HCT116 (cell line): ENCODE results near the gene KLHL34. TPM values are rescaled to one million over a fixed set of nuclear protein-coding genes. Genes with fewer than 3 reads are reported as not detected.

Experiments used
- ATAC-seq: fragments of 200-7000 bp; cut with Tn5 transposase; 2 replicates; pipeline ENCODE4 v1.9.1; 2020; ENCODE audit warnings: mild to moderate bottlenecking, moderate library complexity
- BruUV-seq: library from RNA; stranded (reverse); fragments of 400-500 nt; replicated peaks from 2 replicates; lab custom pipeline; 2021; lab: Mats Ljungman, UMichigan
- CTCF ChIA-PET: fragments of 300-600 bp; sonication (Branson Sonifier 250); formaldehyde crosslinking; loops from one replicate; lab custom pipeline; 2021; ENCODE audit warnings: antibody characterized with exemption; lab: Charles Lee
- POLR2A ChIA-PET: fragments of 300-600, 350-600 bp; sonication (Branson Sonifier 250); formaldehyde crosslinking; loops from one replicate; lab custom pipeline; 2021; ENCODE audit warnings: antibody characterized with exemption; lab: Charles Lee
- RAD21 ChIA-PET, 2 experiments: fragments of 300-600 bp; sonication (Branson Sonifier 250); formaldehyde crosslinking; loops; one replicate each; lab custom pipeline; 2023; ENCODE audit warnings: low total read pairs in 2 of 2; ENCODE audit not compliant: uncharacterized antibody in 2 of 2, unreplicated experiment in 2 of 2, low non-redundant PET in 1 of 2; lab: Charles Lee
- DNase-seq: peaks from one replicate; pipeline ENCODE4 v3.0.0-alpha.2; 2010; ENCODE audit warnings: low read depth, low spot score
- H2AFZ ChIP-seq: fragments of 200-600 bp; shearing (Covaris generic), sonication (generic); 2 replicates; pipeline ENCODE4 v1.6.1; 2017; ENCODE audit warnings: low read depth, mixed run types, mixed read lengths, antibody characterized with exemption, low read length; ENCODE audit not compliant: poor library complexity, severe bottlenecking
- H3K27ac ChIP-seq: 2 replicates; pipeline ENCODE4 v1.5.1; 2012; ENCODE audit warnings: low read depth, low read length
- H3K27me3 ChIP-seq: fragments of 200-600 bp; sonication (generic); 2 replicates; pipeline ENCODE4 v1.6.1; 2016; ENCODE audit warnings: mixed run types, low read length, mixed read lengths; ENCODE audit not compliant: insufficient read depth
- H3K36me3 ChIP-seq, 2 experiments: fragments of 200-500 bp in 1 of 2; fragments of 200-600 bp in 1 of 2; sonication (Bioruptor generic) in 1 of 2; sonication (generic) in 1 of 2; 2 replicates each; pipeline versions ENCODE4 v1.5.1 to v1.6.1; 2014 to 2016; ENCODE audit warnings: low read length in 2 of 2, inconsistent platforms in 1 of 2, mixed read lengths in 1 of 2, mixed run types in 1 of 2; ENCODE audit not compliant: insufficient read depth in 2 of 2, control insufficient read depth in 1 of 2
- H3K4me1 ChIP-seq, 2 experiments: fragments of 200-600 bp in 1 of 2; sonication (generic) in 1 of 2; 2 replicates each; pipeline versions ENCODE4 v1.5.1 to v1.6.1; 2012 to 2017; ENCODE audit warnings: low read length in 2 of 2, inconsistent platforms in 1 of 2, mild to moderate bottlenecking in 1 of 2, mixed read lengths in 1 of 2, mixed run types in 1 of 2, moderate library complexity in 1 of 2; ENCODE audit not compliant: insufficient read depth in 2 of 2, control insufficient read depth in 1 of 2
- H3K4me2 ChIP-seq: fragments of 200-600 bp; sonication (generic); 2 replicates; pipeline ENCODE4 v1.6.1; 2017; ENCODE audit warnings: mixed run types, low read length, mixed read lengths
- H3K4me3 ChIP-seq, 2 experiments: fragments of 200-600 bp in 1 of 2; sonication (generic) in 1 of 2; replicated peaks in 1 of 2; 2 replicates each; pipeline ENCODE4 v1.5.1; 2011 to 2016; ENCODE audit warnings: low read length in 2 of 2, control low read depth in 1 of 2, low read depth in 1 of 2, mild to moderate bottlenecking in 1 of 2, mixed read lengths in 1 of 2, mixed run types in 1 of 2
- H3K79me2 ChIP-seq: fragments of 200-600 bp; sonication (generic); 2 replicates; pipeline ENCODE4 v1.6.1; 2017; ENCODE audit warnings: mild to moderate bottlenecking, mixed run types, low read length, moderate library complexity, mixed read lengths; ENCODE audit not compliant: insufficient read depth
- H3K9ac ChIP-seq: fragments of 200-600 bp; sonication (generic); 2 replicates; pipeline ENCODE4 v1.6.1; 2016; ENCODE audit warnings: low read length, mixed read lengths
- H3K9me2 ChIP-seq: fragments of 200-600 bp; sonication (generic), shearing (Covaris generic); 2 replicates; pipeline ENCODE4 v1.6.1; 2017; ENCODE audit warnings: mixed run types, mild to moderate bottlenecking, moderate library complexity; ENCODE audit not compliant: insufficient read depth
- H3K9me3 ChIP-seq, 2 experiments: fragments of 200-500 bp in 1 of 2; fragments of 200-600 bp in 1 of 2; sonication (Bioruptor generic) in 1 of 2; sonication (generic) in 1 of 2; 2 replicates each; pipeline ENCODE4 v1.6.1; 2014 to 2017; ENCODE audit warnings: low read length in 2 of 2, mixed read lengths in 2 of 2, inconsistent platforms in 1 of 2, low read depth in 1 of 2, mild to moderate bottlenecking in 1 of 2, mixed run types in 1 of 2, moderate library complexity in 1 of 2; ENCODE audit not compliant: control insufficient read depth in 1 of 2, insufficient read depth in 1 of 2
- H4K20me1 ChIP-seq: fragments of 200-600 bp; sonication (generic), shearing (Covaris generic); 2 replicates; pipeline ENCODE4 v1.6.1; 2017; ENCODE audit warnings: mixed run types, mild to moderate bottlenecking, moderate library complexity; ENCODE audit not compliant: insufficient read depth
- CBX3 ChIP-seq: IDR thresholded peaks from 2 replicates; pipeline ENCODE4 v1.6.1; 2012; ENCODE audit warnings: low read depth
- CEBPB ChIP-seq: IDR thresholded peaks from 2 replicates; pipeline ENCODE4 v1.6.1; 2012; ENCODE audit warnings: low read depth
- EGR1 ChIP-seq: IDR thresholded peaks from 2 replicates; pipeline ENCODE4 v1.6.1; 2012; ENCODE audit warnings: low read depth
- ELF1 ChIP-seq: IDR thresholded peaks from 2 replicates; pipeline ENCODE4 v1.6.1; 2012; ENCODE audit warnings: low read depth, borderline replicate concordance
- EZH2 ChIP-seq: fragments of 200-600 bp; sonication (generic); IDR thresholded peaks from 2 replicates; pipeline ENCODE4 v1.6.1; 2017; ENCODE audit warnings: antibody characterized with exemption, mixed run types
- EZH2phosphoT487 ChIP-seq: fragments of 200-600 bp; IDR thresholded peaks from 2 replicates; pipeline ENCODE4 v1.6.1; 2018; ENCODE audit warnings: antibody characterized with exemption, borderline replicate concordance
- FOSL1 ChIP-seq: IDR thresholded peaks from 2 replicates; pipeline ENCODE4 v1.6.1; 2012; ENCODE audit warnings: low read depth
- JUND ChIP-seq: IDR thresholded peaks from 2 replicates; pipeline ENCODE4 v1.6.1; 2012
- POLR2A ChIP-seq: IDR thresholded peaks from 2 replicates; pipeline ENCODE4 v1.7.0; 2011; ENCODE audit warnings: borderline replicate concordance; ENCODE audit not compliant: insufficient read depth, insufficient read length; ENCODE audit errors: extremely low read depth
- REST ChIP-seq: IDR thresholded peaks from 2 replicates; pipeline ENCODE4 v1.6.1; 2012; ENCODE audit warnings: low read depth
- TCF7L2 ChIP-seq: IDR thresholded peaks from 2 replicates; pipeline ENCODE4 v1.7.0; 2011; ENCODE audit warnings: borderline replicate concordance, inconsistent platforms; ENCODE audit not compliant: insufficient read depth, insufficient read length; ENCODE audit errors: extremely low read depth
- YY1 ChIP-seq: IDR thresholded peaks from 2 replicates; pipeline ENCODE4 v1.6.1; 2011; ENCODE audit warnings: low read length, low read depth, moderate library complexity, mild to moderate bottlenecking; ENCODE audit not compliant: insufficient replicate concordance; ENCODE audit errors: extremely low read depth
- ZFX ChIP-seq: fragments of 450-650 bp; IDR thresholded peaks from 2 replicates; pipeline ENCODE4 v1.6.1; 2017
- intact Hi-C: fragments of 100-400 bp; cut with micrococcal nuclease; formaldehyde crosslinking; loops from 2 replicates; pipeline ENCODE4 v1.10.0; 2022
- total RNA-seq: library from RNA; stranded (reverse); gene quantifications from one replicate; pipeline ENCODE4 v1.2.1, GENCODE V29; 2021; ENCODE audit not compliant: unreplicated experiment

The KLHL34 gene
- total RNA-seq, 1 experiment from 2014 or later: not detected

- TF ChIP-seq EZH2 (no peak), POLR2A (no peak), REST (no peak), FOSL1 (no peak), EGR1 (no peak), CEBPB (no peak), EZH2phosphoT487 (no peak), CBX3 (no peak), YY1 (no peak), TCF7L2 (no peak), JUND (no peak), ZFX (no peak), ELF1 (no peak)
- TF ChIP-seq, all 23 proteins: peak for 0
- Histone ChIP-seq H3K36me3 (no peaks in the 10 kb centered on the region), H4K20me1 (no peaks in the 10 kb centered on the region), H3K27me3 (no peaks in the 10 kb centered on the region), H2AFZ (no peak overlapping the region), H3K4me3 (no peak overlapping the region), H3K27ac (no peak overlapping the region), H3K9me2 (no peaks in the 10 kb centered on the region), H3K79me2 (no peaks in the 10 kb centered on the region), H3K9me3 (no peaks in the 10 kb centered on the region), H3K9ac (no peak overlapping the region), H3K4me2 (no peak overlapping the region), H3K4me1 (no peaks in the 10 kb centered on the region)
- ChIA-PET POLR2A (no interaction called here), RAD21 (no interaction called here), CTCF (no interaction called here)
- intact Hi-C loops: no loop called here
- DNase-seq: no peak
- ATAC-seq: no peak
- no TSS peak for BruUV-seq
Observed at GRCh38 chrX:21612154-21612553, 46.0 kb downstream of the KLHL34 start.
